ENCODE results near the gene HCRT. TPM values are rescaled to one million over a fixed set of nuclear protein-coding genes. Genes with fewer than 3 reads are reported as not detected.
"Not testable (repeated sequence)": the region's sequence is repeated elsewhere in the genome, so short reads cannot be mapped to it uniquely, and the experiment has no call there.

Gene HCRT
- not detected in 2 replicates for total RNA-seq (2014; rRNA removed; shearing (Covaris generic); ENCODE audit: low replicate concordance)

- no peak for DNase-seq
Measured at GRCh38 chr17:42184713-42185620, at the start of gene HCRT. Gene HCRT (minus strand): TSS chr17:42185452. CDS start chr17:42185365, 87 bp downstream.

GRCh38 chr17:42233994-42234393 lies 48.7 kb upstream of the HCRT start:
- H3K9me3 ChIP-seq = no peaks in the 10 kb centered on the region
- H3K36me3 ChIP-seq = no peaks in the 10 kb centered on the region
- H3K27me3 ChIP-seq = no peaks in the 10 kb centered on the region
- no peak for DNase-seq
- H3K4me3 ChIP-seq = no peak overlapping the region

More at GRCh38 chr17:42184713-42185620, at the start of gene HCRT:
- Histone ChIP-seq H3K36me3 (no peaks in the 10 kb centered on the region), H3K9me3 (no peaks in the 10 kb centered on the region), H3K4me3 (no peak within 1 kb of the TSS), H3K27me3 (peaks cover 12% of the 10 kb centered on the region)

GRCh38 chr17:42233156-42233555 lies 47.9 kb upstream of the HCRT start:
- Histone ChIP-seq H3K27me3 (no peaks in the 10 kb centered on the region), H3K4me3 (no peak overlapping the region), H3K36me3 (no peaks in the 10 kb centered on the region), H3K9me3 (no peaks in the 10 kb centered on the region)
- DNase-seq = no peak

- no peaks in the 10 kb centered on the region for H3K27me3 ChIP-seq
- H3K36me3 ChIP-seq = 0 out of 2 replicates have a peak, but pooled peaks cover 4% of the 10 kb centered on the region
- H3K9me3 ChIP-seq = no peaks in the 10 kb centered on the region
- H3K4me3 ChIP-seq = no peak overlapping the region
- no peak for DNase-seq
Measured at GRCh38 chr17:42230225-42230624, 45.0 kb upstream of the HCRT start.

- Histone ChIP-seq H3K9me3 (no peaks in the 10 kb centered on the region), H3K27me3 (no peaks in the 10 kb centered on the region), H3K4me3 (no peak overlapping the region), H3K36me3 (peaks cover 7% of the 10 kb centered on the region; the same call in 1 of the 2 replicates)
- DNase-seq = no peak
Measured at GRCh38 chr17:42227849-42228700, 42.8 kb upstream of the HCRT start.

GRCh38 chr17:42225646-42226045 lies 40.4 kb upstream of the HCRT start:
- H3K4me3 ChIP-seq = no peak overlapping the region
- H3K36me3 ChIP-seq = peaks cover 8% of the 10 kb centered on the region
- H3K9me3 ChIP-seq = no peaks in the 10 kb centered on the region
- DNase-seq = no peak
- no peaks in the 10 kb centered on the region for H3K27me3 ChIP-seq

- H3K9me3 ChIP-seq = no peaks in the 10 kb centered on the region
- H3K27me3 ChIP-seq = no peaks in the 10 kb centered on the region
- H3K36me3 ChIP-seq = peaks cover 8% of the 10 kb centered on the region
- DNase-seq = no peak
- no peak overlapping the region for H3K4me3 ChIP-seq
Measured at GRCh38 chr17:42224651-42225050, 39.4 kb upstream of the HCRT start.

- Histone ChIP-seq H3K4me3 (no peak overlapping the region), H3K36me3 (peaks cover 13% of the 10 kb centered on the region), H3K9me3 (no peaks in the 10 kb centered on the region), H3K27me3 (no peaks in the 10 kb centered on the region)
- peak; percentile 28 for DNase-seq
Measured at GRCh38 chr17:42221886-42222745, 36.9 kb upstream of the HCRT start.

- H3K36me3 ChIP-seq = peaks cover 17% of the 10 kb centered on the region
- DNase-seq, H3K4me3 ChIP-seq: not testable (repeated sequence)
Measured at GRCh38 chr17:42219280-42219679, 34.0 kb upstream of the HCRT start.

GRCh38 chr17:42214156-42214555 lies 28.9 kb upstream of the HCRT start:
- no peak overlapping the region for H3K4me3 ChIP-seq
- H3K36me3 ChIP-seq = peaks cover 32% of the 10 kb centered on the region
- H3K9me3 ChIP-seq = no peaks in the 10 kb centered on the region
- no peak for DNase-seq
- no peaks in the 10 kb centered on the region for H3K27me3 ChIP-seq

More at GRCh38 chr17:42219280-42219679, 34.0 kb upstream of the HCRT start:
- not testable (repeated sequence) for H3K27me3 ChIP-seq, H3K9me3 ChIP-seq

- no peak for DNase-seq
- H3K9me3 ChIP-seq = no peaks in the 10 kb centered on the region
- H3K4me3 ChIP-seq = no peak overlapping the region
- no peaks in the 10 kb centered on the region for H3K27me3 ChIP-seq
- H3K36me3 ChIP-seq = peaks cover 36% of the 10 kb centered on the region
Measured at GRCh38 chr17:42212382-42212781, 27.1 kb upstream of the HCRT start.

GRCh38 chr17:42211921-42212341 lies 26.7 kb upstream of the HCRT start:
- peak; percentile 56 for DNase-seq
- H3K4me3 ChIP-seq, H3K9me3 ChIP-seq, H3K27me3 ChIP-seq: not testable (repeated sequence)
- H3K36me3 ChIP-seq = peaks cover 36% of the 10 kb centered on the region

- H3K36me3 ChIP-seq = peaks cover 35% of the 10 kb centered on the region
- no peak for DNase-seq
- H3K9me3 ChIP-seq = no peaks in the 10 kb centered on the region
- no peaks in the 10 kb centered on the region for H3K27me3 ChIP-seq
- H3K4me3 ChIP-seq = no peak overlapping the region
Measured at GRCh38 chr17:42210046-42210445, 24.8 kb upstream of the HCRT start.

GRCh38 chr17:42206153-42206612 lies 20.9 kb upstream of the HCRT start:
- not testable (repeated sequence) for DNase-seq, H3K4me3 ChIP-seq, H3K9me3 ChIP-seq, H3K27me3 ChIP-seq
- H3K36me3 ChIP-seq = peaks cover 32% of the 10 kb centered on the region

- Histone ChIP-seq H3K36me3 (peaks cover 13% of the 10 kb centered on the region), H3K4me3 (no peak overlapping the region), H3K9me3 (no peaks in the 10 kb centered on the region), H3K27me3 (no peaks in the 10 kb centered on the region)
- no peak for DNase-seq
Measured at GRCh38 chr17:42203354-42203753, 18.1 kb upstream of the HCRT start.

GRCh38 chr17:42202696-42203095 lies 17.4 kb upstream of the HCRT start:
- DNase-seq = no peak
- Histone ChIP-seq H3K4me3 (no peak overlapping the region), H3K9me3 (no peaks in the 10 kb centered on the region), H3K27me3 (no peaks in the 10 kb centered on the region), H3K36me3 (peaks cover 11% of the 10 kb centered on the region)
